Osteocyte (in vitro differentiated cells): ENCODE data around the gene MCM7. TPM values are rescaled to one million over a fixed set of nuclear protein-coding genes. Genes with fewer than 3 reads are reported as not detected.

Experiments used
- DNase-seq: peaks from one replicate; pipeline ENCODE4 v3.0.0; 2021; ENCODE audit warnings: mixed read lengths; ENCODE audit not compliant: unreplicated experiment; ENCODE audit errors: extremely low spot score
- H3K27ac Mint-ChIP-seq: one replicate; pipeline ENCODE4 v1.8.0; 2021; ENCODE audit warnings: mild to moderate bottlenecking, mixed read lengths; ENCODE audit not compliant: unreplicated experiment
- H3K27me3 Mint-ChIP-seq: one replicate; pipeline ENCODE4 v1.8.0; 2021; ENCODE audit warnings: mixed read lengths; ENCODE audit not compliant: unreplicated experiment
- H3K36me3 Mint-ChIP-seq: one replicate; pipeline ENCODE4 v1.8.0; 2021; ENCODE audit warnings: mixed read lengths; ENCODE audit not compliant: unreplicated experiment
- H3K4me1 Mint-ChIP-seq: one replicate; pipeline ENCODE4 v1.8.0; 2021; ENCODE audit warnings: mixed read lengths; ENCODE audit not compliant: unreplicated experiment
- H3K4me3 Mint-ChIP-seq: one replicate; pipeline ENCODE4 v1.8.0; 2021; ENCODE audit warnings: mild to moderate bottlenecking, moderate library complexity, mixed read lengths; ENCODE audit not compliant: unreplicated experiment
- H3K9me3 Mint-ChIP-seq: one replicate; pipeline ENCODE4 v1.8.0; 2021; ENCODE audit warnings: mixed read lengths; ENCODE audit not compliant: unreplicated experiment
- microRNA-seq: library from miRNA; unstranded; fragments of <30 nt; microRNA quantifications from one replicate; pipeline ENCODE4 v1.1.0, GENCODE V29; 2020; ENCODE audit not compliant: unreplicated experiment
- total RNA-seq: library from RNA; stranded (reverse); gene quantifications from 2 replicates; pipeline ENCODE4 v1.2.1, GENCODE V29; 2021
- TF ChIP-seq, protein P1 (sequence below): fragments of 200-600 bp; sonication (generic); IDR thresholded peaks from 2 replicates; pipeline ENCODE4 v1.5.0; 2021; ENCODE audit warnings: antibody characterized with exemption, mild to moderate bottlenecking, moderate library complexity

The MCM7 gene
- total RNA-seq, 1 donor from 2014 or later = 77.8 TPM

DNA sequence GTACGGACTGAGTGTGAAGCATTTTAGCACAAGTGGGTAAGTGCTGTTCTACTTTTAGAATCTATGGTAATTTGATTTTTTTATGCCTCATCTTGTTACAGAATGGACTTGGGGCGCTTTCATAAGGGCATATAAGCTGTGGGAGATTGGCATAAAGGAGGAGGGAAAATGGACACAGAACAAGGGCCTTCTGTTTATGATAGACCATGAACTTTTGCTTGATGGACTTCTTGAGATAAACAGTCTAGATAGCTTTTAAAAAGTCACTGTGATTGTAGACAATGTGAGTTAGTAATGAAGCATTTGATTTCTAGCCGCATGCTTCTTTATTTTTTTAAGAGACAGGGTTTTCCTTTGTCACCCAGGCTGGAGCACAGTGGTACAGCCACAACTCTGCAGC is 49.6 kb downstream of the MCM7 start:
- H3K27me3 Mint-ChIP-seq = no peaks in the 10 kb centered on the region
- no peak for DNase-seq
- TF ChIP-seq, protein P1, sequence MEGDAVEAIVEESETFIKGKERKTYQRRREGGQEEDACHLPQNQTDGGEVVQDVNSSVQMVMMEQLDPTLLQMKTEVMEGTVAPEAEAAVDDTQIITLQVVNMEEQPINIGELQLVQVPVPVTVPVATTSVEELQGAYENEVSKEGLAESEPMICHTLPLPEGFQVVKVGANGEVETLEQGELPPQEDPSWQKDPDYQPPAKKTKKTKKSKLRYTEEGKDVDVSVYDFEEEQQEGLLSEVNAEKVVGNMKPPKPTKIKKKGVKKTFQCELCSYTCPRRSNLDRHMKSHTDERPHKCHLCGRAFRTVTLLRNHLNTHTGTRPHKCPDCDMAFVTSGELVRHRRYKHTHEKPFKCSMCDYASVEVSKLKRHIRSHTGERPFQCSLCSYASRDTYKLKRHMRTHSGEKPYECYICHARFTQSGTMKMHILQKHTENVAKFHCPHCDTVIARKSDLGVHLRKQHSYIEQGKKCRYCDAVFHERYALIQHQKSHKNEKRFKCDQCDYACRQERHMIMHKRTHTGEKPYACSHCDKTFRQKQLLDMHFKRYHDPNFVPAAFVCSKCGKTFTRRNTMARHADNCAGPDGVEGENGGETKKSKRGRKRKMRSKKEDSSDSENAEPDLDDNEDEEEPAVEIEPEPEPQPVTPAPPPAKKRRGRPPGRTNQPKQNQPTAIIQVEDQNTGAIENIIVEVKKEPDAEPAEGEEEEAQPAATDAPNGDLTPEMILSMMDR = no peak
- H3K36me3 Mint-ChIP-seq = no peaks in the 10 kb centered on the region
- H3K9me3 Mint-ChIP-seq = no peaks in the 10 kb centered on the region
- peak overlapping the region; percentile 46 for H3K4me3 Mint-ChIP-seq
- H3K27ac Mint-ChIP-seq = no peak overlapping the region
- H3K4me1 Mint-ChIP-seq = peaks cover 24% of the 10 kb centered on the region

DNA sequence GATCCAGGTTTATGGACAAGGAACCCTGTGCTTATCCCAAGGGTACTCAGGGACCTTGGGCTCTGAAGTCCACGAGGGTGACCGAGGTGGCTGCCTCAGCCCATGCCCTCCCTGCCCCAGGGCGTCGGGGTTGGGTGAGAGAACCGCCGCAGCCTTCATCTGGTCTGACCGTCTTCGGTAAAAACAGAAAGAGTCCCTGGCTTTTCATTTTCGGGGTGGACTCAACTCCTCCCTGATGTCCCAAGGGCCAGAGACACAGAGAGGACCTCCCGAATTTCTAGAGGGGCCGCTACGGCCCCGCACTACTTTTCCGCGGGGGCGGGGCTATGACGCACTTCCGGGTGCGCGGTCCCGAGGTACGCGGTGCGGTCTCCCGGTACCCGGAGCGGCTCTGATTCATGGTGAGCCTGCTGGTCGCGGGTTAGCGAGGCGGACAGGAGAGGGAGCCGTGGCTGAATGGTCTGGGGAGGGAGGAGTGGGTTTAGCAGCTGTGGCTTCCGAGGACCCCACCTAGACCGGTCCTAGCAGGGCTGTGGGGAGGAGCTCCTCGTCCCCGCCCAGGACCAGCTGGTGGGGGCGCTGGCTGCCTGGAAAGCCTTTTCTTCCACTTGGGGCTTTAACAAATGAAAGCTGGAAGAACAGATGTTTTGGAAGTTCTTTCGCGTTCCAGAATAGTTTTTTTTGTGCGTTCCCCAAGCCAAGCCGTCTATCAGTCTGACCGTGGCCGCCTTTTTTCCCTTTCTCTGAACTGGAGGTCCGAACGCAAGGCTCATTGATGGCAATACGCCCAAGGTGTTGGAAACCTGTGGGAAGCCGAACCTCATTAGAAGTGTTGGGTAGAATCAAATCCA is 51.5 kb downstream of the MCM7 start, which contains the start of gene ZSCAN21:
ZSCAN21 (plus strand) TSS at position 334 of the 851 bp plus-strand sequence. CDS start 7,233 bp downstream, outside the sequence.
- Mint-ChIP-seq H3K4me3 (peak within 1 kb of the TSS; percentile 85), H3K27me3 (no peaks in the 10 kb centered on the region)
- peak; percentile 93 for DNase-seq

GRCh38 chr7:100048680-100049079 is 52.5 kb downstream of the MCM7 start:
- Mint-ChIP-seq H3K27me3 (no peaks in the 10 kb centered on the region), H3K4me1 (peaks cover 24% of the 10 kb centered on the region), H3K27ac (peak overlapping the region; percentile 16), H3K36me3 (no peaks in the 10 kb centered on the region), H3K4me3 (peak overlapping the region; percentile 85), H3K9me3 (no peaks in the 10 kb centered on the region)
- TF ChIP-seq, protein P1 = no peak
- no peak for DNase-seq

More for the DNA sequence above, 51.5 kb downstream of the MCM7 start, which contains the start of gene ZSCAN21:
- TF ChIP-seq, protein P1 = peak; percentile 34
- Mint-ChIP-seq H3K27ac (peak within 1 kb of the TSS; percentile 97), H3K4me1 (peaks cover 24% of the 10 kb centered on the region), H3K36me3 (no peaks in the 10 kb centered on the region), H3K9me3 (no peaks in the 10 kb centered on the region)

DNA sequence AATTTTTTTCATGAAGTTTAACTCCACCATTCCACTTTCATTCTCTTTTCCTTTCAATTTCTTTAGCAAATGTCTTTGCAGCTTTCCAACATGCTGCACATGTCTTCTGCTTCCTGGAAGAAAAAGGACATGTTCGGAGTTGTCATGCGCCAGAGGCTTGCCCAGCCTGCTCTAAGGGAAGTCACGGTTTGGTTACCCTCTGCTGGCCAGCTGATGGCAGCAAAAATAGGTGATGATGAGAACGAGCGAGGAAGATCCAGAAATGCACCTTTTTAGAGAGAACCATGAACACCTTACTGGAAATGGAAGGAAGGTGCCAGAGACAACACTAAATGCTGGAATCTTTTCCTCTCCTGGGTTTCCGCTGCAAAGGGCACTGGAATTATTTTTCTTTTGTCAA is 56.5 kb downstream of the MCM7 start:
- H3K4me1 Mint-ChIP-seq = peaks cover 10% of the 10 kb centered on the region
- H3K27me3 Mint-ChIP-seq = no peaks in the 10 kb centered on the region
- H3K9me3 Mint-ChIP-seq = no peaks in the 10 kb centered on the region
- no peak for DNase-seq
- TF ChIP-seq, protein P1 = no peak
- no peaks in the 10 kb centered on the region for H3K36me3 Mint-ChIP-seq
- no peak overlapping the region for H3K27ac Mint-ChIP-seq
- no peak overlapping the region for H3K4me3 Mint-ChIP-seq

Small RNAs within 50 kb of the gene (microRNA-seq; reads per million reads assigned to microRNA genes)
- gene MIR106B (1,165 reads per million, percentile 79 among the genes with 10 or more reads in this experiment), gene MIR25 (391 reads per million, percentile 71 among the genes with 10 or more reads in this experiment), gene MIR93 (2,305 reads per million, percentile 84 among the genes with 10 or more reads in this experiment)

Other genes with a start within 250 kb of the MCM7 start
- gene OR2AE1, start 224.4 kb downstream of the MCM7 start, total RNA-seq = not detected in 2 replicates
- 13.1 and 14.3 TPM in 2 replicates for gene TRIM4, start 181.9 kb downstream of the MCM7 start, total RNA-seq
- not detected in 2 replicates for gene GJC3, start 171.8 kb downstream of the MCM7 start, total RNA-seq
- not detected in 2 replicates for gene AZGP1, start 125.4 kb downstream of the MCM7 start, total RNA-seq
- gene ZKSCAN1, start 85.8 kb downstream of the MCM7 start, total RNA-seq = 84.1 and 90.4 TPM in 2 replicates
- gene ZSCAN21, start 51.6 kb downstream of the MCM7 start, total RNA-seq = 13.9 and 14.6 TPM in 2 replicates
- gene ZNF3, start 19.7 kb downstream of the MCM7 start, total RNA-seq = 35.4 and 39.2 TPM in 2 replicates
- 93.7 and 101 TPM in 2 replicates for gene COPS6, start 12.4 kb downstream of the MCM7 start, total RNA-seq
- gene AP4M1, start 246 bp upstream of the MCM7 start, total RNA-seq = 22.0 and 27.4 TPM in 2 replicates
- 62.8 and 63.9 TPM in 2 replicates for gene TAF6, start 18.0 kb upstream of the MCM7 start, total RNA-seq
- 33.6 and 36.7 TPM in 2 replicates for gene CNPY4, start 18.2 kb upstream of the MCM7 start, total RNA-seq
- gene MBLAC1, start 25.6 kb upstream of the MCM7 start, total RNA-seq = 2.3 TPM in 2 replicates
- 111 and 123 TPM in 2 replicates for gene LAMTOR4, start 47.5 kb upstream of the MCM7 start, total RNA-seq
- 18.2 and 20.3 TPM in 2 replicates for gene TRAPPC14, start 57.3 kb upstream of the MCM7 start, total RNA-seq
- gene GAL3ST4, start 67.2 kb upstream of the MCM7 start, total RNA-seq = 2.9 and 3.6 TPM in 2 replicates
- 8.1 and 12.6 TPM in 2 replicates for gene GPC2, start 76.0 kb upstream of the MCM7 start, total RNA-seq
- 1.0 and 1.5 TPM in 2 replicates for gene STAG3, start 76.5 kb upstream of the MCM7 start, total RNA-seq
- gene PVRIG, start 118.6 kb upstream of the MCM7 start, total RNA-seq = not detected in 2 replicates
- not detected in 2 replicates for gene SPDYE3, start 206.3 kb upstream of the MCM7 start, total RNA-seq